GM19025 (cell line): Measurements from ENCODE around the gene KIF16B.

Experiments used
- ATAC-seq: cut with Tn5 transposase; IDR thresholded peaks from one replicate; pipeline ENCODE4 v1.9.1; 2021; ENCODE audit warnings: mild to moderate bottlenecking, low read depth, moderate library complexity; ENCODE audit not compliant: unreplicated experiment

Gene KIF16B

GRCh38 chr20:16368645-16369292, 204.5 kb downstream of the KIF16B start:
- ATAC-seq: no peak

GRCh38 chr20:16367948-16368560, 205.2 kb downstream of the KIF16B start:
- ATAC-seq: no peak

GRCh38 chr20:16366529-16366928, 206.7 kb downstream of the KIF16B start:
- ATAC-seq: no peak

- ATAC-seq: no peak
These were observed 208.9 kb downstream of the KIF16B start for GRCh38 chr20:16364320-16364687.

- no peak for ATAC-seq
These were observed 209.5 kb downstream of the KIF16B start for GRCh38 chr20:16363506-16364319.

- ATAC-seq: no peak
These were observed 210.6 kb downstream of the KIF16B start for GRCh38 chr20:16362642-16363041.

GRCh38 chr20:16360668-16361067, 212.6 kb downstream of the KIF16B start:
- no peak for ATAC-seq

- no peak for ATAC-seq
These were observed 219.8 kb downstream of the KIF16B start for GRCh38 chr20:16353417-16353781.

- ATAC-seq: no peak
These were observed 220.4 kb downstream of the KIF16B start for GRCh38 chr20:16352751-16353416.

- ATAC-seq: no peak
These were observed 220.9 kb downstream of the KIF16B start for GRCh38 chr20:16352321-16352720.

GRCh38 chr20:16351415-16351814, 221.8 kb downstream of the KIF16B start:
- ATAC-seq: no peak

GRCh38 chr20:16350465-16350864, 222.8 kb downstream of the KIF16B start:
- no peak for ATAC-seq

- ATAC-seq: no peak
These were observed 223.6 kb downstream of the KIF16B start for GRCh38 chr20:16349523-16350260.

GRCh38 chr20:16346956-16347355, 226.3 kb downstream of the KIF16B start:
- ATAC-seq: no peak

- no peak for ATAC-seq
These were observed 235.5 kb downstream of the KIF16B start for GRCh38 chr20:16337707-16338106.

GRCh38 chr20:16327606-16328005, 245.6 kb downstream of the KIF16B start:
- no peak for ATAC-seq

- ATAC-seq: no peak
These were observed 252.0 kb downstream of the KIF16B start for GRCh38 chr20:16321291-16321690.

- peak; percentile 49 for ATAC-seq
These were observed 255.5 kb downstream of the KIF16B start for GRCh38 chr20:16317445-16318362.

GRCh38 chr20:16316513-16316912, 256.7 kb downstream of the KIF16B start:
- ATAC-seq: no peak
